Measurements from ENCODE around the gene RABGAP1L.

Gene RABGAP1L

GRCh38 chr1:174200746-174201145 is 41.4 kb downstream of the RABGAP1L start:
- H3K4me3 ChIP-seq (ENCODE audit: low read length), result no peak overlapping the region
- no peak for DNase-seq (ENCODE audit: low read depth)
- TF ChIP-seq CTCF (IDR thresholded peaks at IDR 0.05; ENCODE audit: insufficient read depth, low read depth, low read length, missing control alignments), result no peak

GRCh38 chr1:174204697-174205308 is 45.5 kb downstream of the RABGAP1L start:
- DNase-seq (ENCODE audit: low read depth), result no peak
- TF ChIP-seq CTCF (IDR thresholded peaks at IDR 0.05; ENCODE audit: insufficient read depth, low read depth, low read length, missing control alignments), result no peak
- H3K4me3 ChIP-seq (ENCODE audit: low read length), result no peak overlapping the region

GRCh38 chr1:174206148-174206836 is 47.0 kb downstream of the RABGAP1L start:
- no peak for DNase-seq (ENCODE audit: low read depth)
- no peak overlapping the region for H3K4me3 ChIP-seq (ENCODE audit: low read length)
- no peak for TF ChIP-seq CTCF (IDR thresholded peaks at IDR 0.05; ENCODE audit: insufficient read depth, low read depth, low read length, missing control alignments)

GRCh38 chr1:174209347-174210187 is 50.2 kb downstream of the RABGAP1L start:
- no peak overlapping the region for H3K4me3 ChIP-seq (ENCODE audit: low read length)
- no peak for TF ChIP-seq CTCF (IDR thresholded peaks at IDR 0.05; ENCODE audit: insufficient read depth, low read depth, low read length, missing control alignments)
- DNase-seq (ENCODE audit: low read depth), result no peak

GRCh38 chr1:174211486-174211885 is 52.2 kb downstream of the RABGAP1L start:
- no peak for DNase-seq (ENCODE audit: low read depth)
- TF ChIP-seq CTCF (IDR thresholded peaks at IDR 0.05; ENCODE audit: insufficient read depth, low read depth, low read length, missing control alignments), result no peak
- H3K4me3 ChIP-seq (ENCODE audit: low read length), result no peak overlapping the region

GRCh38 chr1:174215766-174216165 is 56.4 kb downstream of the RABGAP1L start:
- no peak for DNase-seq (ENCODE audit: low read depth)
- no peak overlapping the region for H3K4me3 ChIP-seq (ENCODE audit: low read length)
- no peak for TF ChIP-seq CTCF (IDR thresholded peaks at IDR 0.05; ENCODE audit: insufficient read depth, low read depth, low read length, missing control alignments)
